NCI-H2196 treated with DMSO at 0.1 percent for 48 hours (cell line): Measurements from ENCODE around the gene SYNE2.
"Not testable (repeated sequence)": the region's sequence is repeated elsewhere in the genome, so short reads cannot be mapped to it uniquely, and the experiment has no call there.

Source experiments
- DNase-seq: peaks from one replicate; lab custom pipeline; 2025; ENCODE audit not compliant: unreplicated experiment; lab: John Stamatoyannopoulos, UW

The SYNE2 gene

GRCh38 chr14:64118403-64118742, 265.6 kb downstream of the SYNE2 start:
- not testable (repeated sequence) for DNase-seq

DNA sequence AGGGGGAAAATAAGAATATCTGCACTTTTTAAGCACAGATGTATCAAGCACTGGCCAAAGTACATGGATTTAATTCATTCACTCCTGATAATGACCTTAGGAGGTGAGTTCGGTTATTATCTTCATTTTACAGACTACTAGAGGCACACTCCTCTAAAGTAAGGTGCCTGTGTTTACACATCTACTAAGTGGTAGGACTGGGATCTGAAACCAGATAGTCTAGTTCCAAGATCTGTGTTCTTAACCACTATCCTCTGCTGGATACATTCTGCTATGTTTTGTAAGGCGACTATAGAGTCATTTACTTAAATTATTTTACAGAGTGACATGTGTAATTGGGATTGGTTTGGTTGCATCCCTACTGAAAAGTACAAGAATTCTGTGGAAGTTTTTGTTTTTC, 266.1 kb downstream of the SYNE2 start:
- DNase-seq: no peak

DNA sequence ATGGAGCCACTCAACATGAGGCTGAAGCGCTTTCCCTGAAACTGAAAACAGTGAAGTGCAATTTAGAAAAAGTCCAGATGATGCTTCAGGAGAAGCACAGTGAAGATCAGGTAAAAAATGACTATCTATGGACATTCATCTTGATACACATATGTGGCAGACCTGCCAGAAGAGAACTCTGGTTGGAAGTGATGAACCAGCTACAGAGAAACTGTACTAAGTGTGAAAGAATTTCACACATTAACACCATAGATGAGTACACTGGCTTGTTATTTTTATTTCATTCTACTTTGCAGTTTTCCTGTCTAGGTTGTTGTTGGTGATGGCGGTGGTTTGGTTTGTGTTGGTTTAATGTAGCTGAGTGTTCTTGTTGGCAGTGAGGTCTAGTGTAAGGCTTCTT, 266.7 kb downstream of the SYNE2 start:
- DNase-seq: no peak

- no peak for DNase-seq
Measured at GRCh38 chr14:64119980-64120379, 267.2 kb downstream of the SYNE2 start.

- no peak for DNase-seq
Measured at GRCh38 chr14:64123241-64123822, 270.5 kb downstream of the SYNE2 start.

DNA sequence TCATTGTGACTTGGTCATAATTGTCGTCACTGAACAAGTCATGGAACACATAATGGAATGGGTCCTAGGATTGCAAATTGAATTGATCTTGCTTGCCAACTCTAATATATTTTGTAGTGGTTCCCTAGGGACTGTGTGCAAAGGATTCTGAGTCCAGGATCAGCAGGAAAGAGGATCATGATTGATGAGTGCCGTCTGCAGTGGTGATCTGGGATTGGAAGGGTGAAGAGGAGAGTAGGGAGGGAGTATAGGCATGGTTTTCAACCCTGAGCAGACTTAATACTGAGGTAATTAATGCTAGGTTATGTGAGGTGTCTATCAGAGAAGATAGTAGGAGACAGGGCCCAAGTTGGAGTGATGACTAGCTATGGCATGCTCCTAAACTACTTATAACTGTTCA, 272.5 kb downstream of the SYNE2 start:
- no peak for DNase-seq

DNA sequence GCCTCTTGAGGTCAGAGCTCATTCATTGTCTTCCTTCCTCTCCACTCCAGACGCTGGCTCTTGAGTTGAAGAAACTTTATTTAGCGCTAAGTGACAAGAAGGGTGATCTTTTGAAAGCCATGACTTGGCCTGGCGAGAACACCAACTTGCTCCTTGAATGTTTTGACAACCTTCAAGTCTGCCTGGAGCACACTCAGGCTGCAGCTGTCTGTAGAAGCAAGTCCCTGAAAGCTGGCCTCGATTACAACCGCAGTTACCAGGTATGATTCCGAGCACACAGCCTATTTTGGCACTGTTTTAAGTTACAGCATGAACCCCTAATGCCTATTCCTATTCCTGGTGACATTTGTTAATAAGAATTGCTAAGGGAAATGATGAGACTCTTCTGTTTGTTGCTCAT, 273.7 kb downstream of the SYNE2 start:
- no peak for DNase-seq

DNA sequence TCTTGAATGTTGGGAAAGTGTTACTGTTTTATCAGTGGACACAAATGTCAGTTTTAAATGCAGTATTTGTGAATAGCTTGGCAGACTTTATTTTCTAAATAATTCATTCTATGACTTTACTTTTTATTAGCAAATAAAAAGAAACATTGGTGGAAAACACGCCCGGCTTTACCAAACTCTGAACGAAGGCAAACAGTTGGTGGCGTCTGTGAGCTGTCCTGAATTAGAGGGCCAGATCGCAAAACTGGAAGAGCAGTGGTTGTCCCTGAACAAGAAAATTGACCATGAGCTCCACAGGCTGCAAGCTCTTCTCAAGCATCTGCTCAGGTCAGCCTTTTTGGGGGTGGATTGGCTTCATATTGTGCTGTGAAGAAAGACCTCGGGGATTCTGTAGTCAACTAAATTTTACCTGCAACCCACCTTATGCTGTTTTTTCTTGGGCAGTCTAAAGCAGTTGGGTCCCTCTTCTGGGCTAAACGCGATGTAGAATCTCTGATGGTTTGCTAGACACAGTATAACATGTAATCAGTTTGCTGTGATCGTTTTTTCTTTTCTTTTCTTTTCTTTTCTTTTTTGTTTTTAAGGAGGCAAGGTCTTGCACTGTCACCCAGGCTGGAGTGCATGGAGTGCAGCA, 285.0 kb downstream of the SYNE2 start:
- no peak for DNase-seq

GRCh38 chr14:64147126-64147790, 294.5 kb downstream of the SYNE2 start:
- DNase-seq: no peak

- no peak for DNase-seq
Measured at GRCh38 chr14:64149921-64150320, 297.1 kb downstream of the SYNE2 start.

- no peak for DNase-seq
Measured at GRCh38 chr14:64158608-64159007, 305.8 kb downstream of the SYNE2 start.

DNA sequence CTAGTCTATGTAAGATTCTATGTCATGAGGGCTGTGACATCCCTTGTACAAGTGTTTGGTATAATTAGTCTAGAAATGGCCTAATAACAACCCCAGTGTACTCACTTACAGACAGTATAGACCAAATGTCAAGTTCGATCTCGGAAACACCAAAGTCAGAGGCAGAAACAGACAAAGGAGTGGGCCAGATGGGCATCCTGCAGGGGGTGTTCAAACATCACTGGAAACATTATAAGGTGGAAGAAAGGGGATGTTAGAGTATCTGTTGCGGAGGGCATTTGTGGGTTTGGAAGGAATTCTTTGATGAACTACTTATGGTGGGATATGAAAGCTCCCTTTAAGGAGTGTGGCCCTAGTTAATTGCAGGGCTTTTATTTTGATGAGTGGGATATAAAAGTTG, 306.8 kb downstream of the SYNE2 start:
- DNase-seq: no peak

- no peak for DNase-seq
Measured at GRCh38 chr14:64170181-64170580, 317.4 kb downstream of the SYNE2 start.

- DNase-seq: no peak
Measured at GRCh38 chr14:64174922-64175782, 322.3 kb downstream of the SYNE2 start.

- no peak for DNase-seq
Measured at GRCh38 chr14:64176330-64176729, 323.5 kb downstream of the SYNE2 start.

GRCh38 chr14:64178814-64179213, 326.0 kb downstream of the SYNE2 start:
- DNase-seq: no peak

GRCh38 chr14:64182908-64183307, 330.1 kb downstream of the SYNE2 start:
- not testable (repeated sequence) for DNase-seq

DNA sequence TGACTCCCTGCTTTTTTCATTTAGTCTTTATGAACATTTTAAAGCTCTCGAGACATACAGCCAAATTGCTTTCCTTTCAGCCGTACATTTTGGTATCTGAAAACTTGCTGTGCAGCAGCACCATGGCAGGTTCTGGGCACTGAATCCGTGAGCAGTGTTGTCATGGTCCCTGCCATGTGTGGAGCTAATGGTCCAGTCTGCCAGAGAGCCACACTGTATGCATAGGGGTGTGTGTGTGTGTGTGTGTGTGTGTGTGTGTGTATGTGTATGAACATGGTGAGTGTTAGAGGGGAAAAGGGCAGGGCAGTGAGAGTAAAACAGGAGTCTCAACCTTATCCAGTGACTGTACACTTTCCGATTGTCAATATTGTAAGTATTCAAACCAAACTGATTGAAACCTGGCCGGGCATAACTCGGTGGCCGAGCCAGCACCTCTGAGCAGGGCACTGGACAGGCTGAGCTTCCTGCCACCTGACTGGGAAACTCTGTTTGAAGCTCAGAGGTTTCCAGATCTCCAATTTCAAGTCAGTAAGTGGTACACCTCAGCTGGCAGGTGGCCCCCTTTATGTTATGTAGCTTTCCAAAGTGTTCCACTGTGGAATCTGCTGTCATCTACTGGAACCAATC, 331.4 kb downstream of the SYNE2 start:
- no peak for DNase-seq

DNA sequence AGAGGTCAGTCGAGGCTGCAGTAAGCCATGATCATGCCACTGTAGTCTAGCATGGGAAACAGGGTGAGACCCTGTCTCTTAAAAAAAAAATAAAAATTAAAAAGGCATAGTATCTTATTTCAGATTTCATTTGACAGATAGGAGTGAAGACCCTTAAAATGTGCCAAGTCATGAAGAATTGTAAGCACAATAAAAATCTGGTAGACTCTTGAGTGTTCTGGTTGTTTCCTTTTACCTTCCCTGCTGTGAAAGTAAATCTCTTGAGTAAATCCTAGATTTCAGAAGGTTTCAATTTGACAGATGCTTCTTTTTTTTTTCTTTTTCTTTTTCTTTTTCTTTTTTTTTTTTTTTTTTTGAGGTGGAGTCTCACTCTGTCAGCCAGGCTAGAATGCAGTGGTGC, 332.4 kb downstream of the SYNE2 start:
- no peak for DNase-seq

GRCh38 chr14:64186231-64187129, 333.7 kb downstream of the SYNE2 start:
- DNase-seq: no peak
